GM19035 (cell line): ENCODE results near the gene TPD52L2.
A peak's percentile ranks its signal among the peaks of the same experiment; 100 is the strongest.
"Not testable (repeated sequence)": the region's sequence is repeated elsewhere in the genome, so short reads cannot be mapped to it uniquely, and the experiment has no call there.

Experiments used
- ATAC-seq: cut with Tn5 transposase; IDR thresholded peaks from one replicate; pipeline ENCODE4 v1.9.1; 2021; ENCODE audit not compliant: unreplicated experiment

Gene TPD52L2

DNA sequence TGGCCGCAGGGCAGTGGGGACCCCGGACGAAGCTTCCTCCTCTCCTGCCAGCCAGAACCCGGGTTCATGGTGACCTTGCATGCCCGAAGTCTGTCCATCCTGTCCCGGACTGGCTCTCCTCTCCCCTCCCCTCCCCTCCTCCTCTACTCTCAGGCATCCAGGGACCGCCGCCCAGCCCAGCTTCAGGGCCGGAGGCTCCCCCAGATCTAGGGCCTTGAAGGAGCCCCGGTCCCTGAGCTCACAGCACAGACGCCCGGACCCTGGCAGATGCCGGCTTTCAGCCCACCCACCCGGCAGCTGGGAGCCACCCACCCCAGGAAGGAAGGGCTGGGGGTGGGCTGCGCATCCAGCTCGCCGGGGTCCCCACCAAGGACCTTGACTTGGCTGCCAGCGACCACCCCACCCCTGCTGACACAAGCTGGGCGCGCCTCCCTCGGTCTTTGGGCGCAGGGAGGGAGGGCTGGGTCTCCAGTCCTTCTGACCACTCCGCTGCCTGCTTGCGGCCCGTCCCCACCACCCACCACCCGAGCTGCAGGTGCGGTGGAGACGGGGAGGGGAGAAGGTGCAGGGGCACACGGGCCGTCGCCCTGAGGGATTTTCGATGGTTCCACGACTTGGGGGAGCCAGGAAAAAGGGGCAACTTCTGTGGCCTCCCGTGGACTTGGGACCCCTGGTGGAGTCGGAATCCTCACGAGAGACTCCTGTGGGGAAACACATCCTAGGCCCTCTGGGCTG, 9.5 kb upstream of the TPD52L2 start:
- ATAC-seq: no peak

DNA sequence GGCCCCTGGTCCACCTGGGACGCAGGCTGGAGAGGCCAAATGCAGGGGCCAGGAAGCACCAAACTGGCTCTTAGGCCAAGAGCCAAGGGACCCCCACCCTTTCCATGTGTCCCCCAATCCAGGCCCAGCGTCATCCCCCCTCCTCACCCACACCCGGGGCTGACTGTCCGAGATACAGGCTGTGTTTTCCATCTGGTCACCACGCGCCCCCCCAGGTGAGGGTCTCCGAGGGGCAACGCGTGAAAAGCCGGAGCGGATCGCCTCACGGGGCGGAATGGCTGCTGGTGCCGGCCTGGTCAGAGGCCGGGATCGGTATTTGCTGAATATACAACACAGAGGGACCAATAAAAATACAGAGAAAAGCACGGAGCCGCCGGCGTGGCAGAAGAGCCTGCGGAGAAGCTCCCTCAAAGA, 9.0 kb upstream of the TPD52L2 start:
- ATAC-seq: no peak

DNA sequence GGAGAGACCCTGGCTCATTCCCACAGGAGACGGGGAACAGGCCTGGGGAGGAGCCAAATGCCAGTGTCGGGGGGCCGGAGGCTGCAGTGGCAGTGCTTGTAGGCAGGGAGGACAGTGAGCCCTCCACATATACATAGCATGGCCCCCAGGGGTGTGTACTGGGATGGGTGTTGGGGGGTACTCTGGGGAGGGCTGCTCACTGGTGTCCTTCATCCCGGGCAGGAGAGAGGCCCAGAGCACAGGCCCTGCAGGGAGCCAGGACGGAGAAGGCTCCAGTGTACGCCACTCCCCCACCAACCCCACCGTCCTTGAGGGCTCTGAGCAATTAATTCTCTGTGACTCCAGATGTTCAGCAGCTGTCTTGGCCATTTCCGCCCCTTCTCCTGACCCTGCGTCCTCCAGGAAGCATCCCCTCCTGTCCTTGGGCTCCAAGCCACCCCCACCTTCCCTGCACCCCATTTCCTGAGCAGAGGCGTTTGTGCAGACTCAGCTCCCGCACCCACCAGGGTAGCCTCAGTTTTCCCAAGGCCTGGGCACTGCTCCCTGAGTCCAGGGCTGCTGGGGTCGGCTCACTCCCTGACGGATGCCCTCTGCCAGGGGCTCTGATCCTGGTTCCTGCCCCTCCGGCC, 7.2 kb upstream of the TPD52L2 start:
- ATAC-seq: no peak

DNA sequence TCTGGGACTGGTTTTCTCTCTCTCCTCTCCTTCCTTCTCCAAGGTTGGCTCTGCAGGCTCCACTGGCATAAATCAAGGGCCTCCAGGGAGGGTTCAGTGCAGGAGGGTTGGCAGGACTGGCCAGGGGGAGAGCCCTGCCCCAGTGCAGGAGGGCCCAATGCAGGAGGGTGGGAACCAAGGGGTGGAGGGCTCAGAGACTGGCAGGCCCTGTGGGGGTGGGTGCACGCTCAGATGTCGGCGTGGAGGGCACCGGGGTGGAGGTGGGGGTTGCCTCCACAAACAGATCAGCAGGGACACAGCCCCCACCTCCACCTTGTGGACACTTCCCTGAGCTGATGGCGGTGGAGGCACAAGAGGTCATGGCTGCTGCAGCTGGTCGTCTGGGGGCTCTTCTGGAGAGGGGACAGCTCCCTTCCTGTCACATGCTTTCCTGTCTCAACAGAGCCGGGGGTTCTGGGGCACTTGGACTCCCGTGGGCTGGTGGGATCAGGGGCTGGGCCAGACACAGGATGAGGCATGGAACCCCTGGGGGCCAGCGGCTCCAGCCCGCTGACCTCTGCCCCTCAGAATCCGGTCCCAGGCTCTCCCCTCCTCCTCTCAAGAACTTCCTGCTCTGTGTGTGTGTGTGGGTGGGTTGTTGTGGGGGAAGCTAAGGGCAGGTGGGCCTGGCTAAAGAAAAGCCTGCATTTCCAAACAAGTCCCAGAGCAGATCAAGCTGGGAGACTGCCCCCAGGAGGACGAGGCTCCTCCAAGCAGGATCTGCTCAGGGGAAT, 6.5 kb upstream of the TPD52L2 start:
- no peak for ATAC-seq

- ATAC-seq: no peak
Measured at GRCh38 chr20:63859166-63859699, 5.8 kb upstream of the TPD52L2 start.

GRCh38 chr20:63860325-63861051, 4.6 kb upstream of the TPD52L2 start:
- no peak for ATAC-seq

DNA sequence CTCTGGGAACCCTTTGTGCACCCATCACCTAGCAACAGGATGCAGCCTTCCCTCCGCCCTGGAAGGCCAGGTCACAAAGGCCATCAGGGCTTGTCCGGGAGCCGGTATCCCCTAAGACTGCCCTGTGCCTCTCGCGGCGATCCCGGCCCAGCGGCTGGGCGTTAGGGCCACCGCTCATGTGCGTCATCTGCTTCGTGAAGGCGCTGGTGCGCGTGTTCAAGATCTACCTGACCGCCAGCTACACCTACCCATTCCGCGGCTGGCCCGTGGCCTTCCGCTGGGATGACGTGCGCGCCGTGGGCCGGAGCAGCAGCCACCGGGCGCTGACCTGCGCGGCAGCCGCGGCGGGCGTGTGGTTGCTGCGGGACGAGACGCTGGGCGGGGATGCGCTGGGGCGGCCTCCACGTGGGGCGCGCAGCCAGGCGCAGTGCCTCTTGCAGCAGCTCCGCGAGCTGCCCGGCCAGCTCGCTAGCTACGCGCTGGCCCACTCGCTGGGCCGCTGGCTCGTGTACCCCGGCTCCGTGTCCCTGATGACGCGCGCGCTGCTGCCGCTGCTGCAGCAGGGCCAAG, 3.6 kb upstream of the TPD52L2 start, which contains the start of gene ABHD16B:
TSS of gene ABHD16B (plus strand) at position 134 of the 570 bp plus-strand sequence. CDS start at position 177, 43 bp downstream.
- no peak for ATAC-seq

- no peak for ATAC-seq
Measured at GRCh38 chr20:63861981-63862901, 2.8 kb upstream of the TPD52L2 start.

DNA sequence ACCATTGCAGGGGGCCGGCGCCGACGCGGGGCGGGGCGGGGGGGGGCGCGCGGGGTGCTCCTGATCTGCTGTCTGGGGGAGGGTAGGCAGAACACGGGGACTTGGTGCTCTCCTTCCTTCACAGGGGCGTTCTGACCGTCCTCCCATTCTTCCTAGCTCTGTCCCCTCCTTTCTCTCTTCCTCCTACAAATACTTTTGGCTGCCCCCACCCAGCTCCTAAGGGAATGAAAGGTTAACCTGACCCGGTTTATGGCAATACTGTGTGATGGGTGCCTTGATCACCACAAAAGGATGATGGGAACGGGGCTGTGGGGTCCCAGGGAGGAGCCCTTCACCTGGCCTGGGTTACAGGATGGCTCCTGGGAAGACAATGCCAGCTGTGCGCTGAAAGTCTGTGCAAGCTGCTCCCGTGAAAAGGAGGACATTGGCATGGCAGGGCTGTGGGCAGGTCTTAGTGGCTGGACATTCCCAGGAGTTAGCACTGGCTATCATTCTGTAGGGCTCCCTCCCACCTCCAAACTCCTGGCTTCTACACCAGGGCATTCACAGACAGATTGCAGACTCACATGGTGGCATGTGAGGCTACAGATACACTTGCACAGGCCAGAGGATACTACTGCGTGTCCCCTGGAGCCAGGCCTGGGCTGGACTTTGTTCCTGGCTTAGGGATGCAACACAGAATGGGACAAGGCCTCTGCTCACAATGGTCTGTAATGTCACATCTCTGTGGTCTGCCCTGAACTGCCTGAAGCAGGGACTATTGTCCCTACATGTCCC, 1.9 kb upstream of the TPD52L2 start:
- ATAC-seq: no peak

- peak; percentile 58 for ATAC-seq
Measured at GRCh38 chr20:63863798-63864544, 1.1 kb upstream of the TPD52L2 start.

- ATAC-seq: peak; percentile 3
Measured at GRCh38 chr20:63864545-63864977, 509 bp upstream of the TPD52L2 start.

DNA sequence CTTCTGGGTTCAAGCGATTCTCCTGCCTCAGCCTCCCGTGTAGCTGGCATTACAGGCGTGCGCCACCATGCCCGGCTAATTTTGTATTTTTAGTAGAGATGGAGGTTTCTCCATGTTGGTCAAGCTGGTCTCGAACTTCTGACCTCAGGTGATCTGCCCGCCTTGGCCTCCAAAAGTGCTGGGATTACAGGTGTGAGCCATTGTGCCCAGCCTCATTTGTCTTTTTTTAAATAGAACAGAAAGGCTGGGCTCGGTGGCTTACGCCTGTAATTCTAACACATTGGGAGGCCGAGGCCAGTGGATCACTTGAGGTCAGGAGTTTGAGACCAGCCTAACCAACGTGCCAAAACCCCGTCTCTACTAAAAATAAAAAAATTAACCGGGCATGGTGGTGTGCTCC, 2.0 kb downstream of the TPD52L2 start:
- not testable (repeated sequence) for ATAC-seq

- ATAC-seq: no peak
Measured at GRCh38 chr20:63868264-63868663, 3.2 kb downstream of the TPD52L2 start.

GRCh38 chr20:63873477-63873971, 8.5 kb downstream of the TPD52L2 start:
- ATAC-seq: no peak

- not testable (repeated sequence) for ATAC-seq
Measured at GRCh38 chr20:63874241-63874640, 9.2 kb downstream of the TPD52L2 start.

DNA sequence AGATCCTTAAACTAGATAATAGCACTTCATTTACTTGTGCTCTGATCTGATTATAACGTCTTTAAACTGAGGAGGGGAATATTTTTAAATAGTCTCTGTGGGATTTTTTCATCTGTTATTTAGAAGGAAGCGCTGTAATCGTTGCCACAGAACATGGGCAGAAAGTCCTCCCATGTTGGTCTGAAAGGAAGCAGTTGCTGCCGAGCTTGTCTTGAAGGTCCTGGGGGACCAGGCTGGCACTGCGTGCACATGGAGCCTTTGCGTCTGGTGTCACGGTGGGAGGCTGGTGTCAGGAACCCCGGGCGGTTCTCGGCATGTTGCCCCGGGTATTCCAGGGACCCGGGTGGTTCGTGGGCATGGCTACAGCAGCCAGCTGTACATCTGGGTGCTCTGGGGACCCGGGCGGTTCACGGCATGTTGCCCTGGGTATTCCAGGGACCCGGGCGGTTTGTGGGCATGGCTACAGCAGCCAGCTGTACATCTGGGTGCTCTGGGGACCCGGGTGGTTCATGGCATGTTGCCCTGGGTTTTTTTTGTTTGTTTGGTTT, 11.5 kb downstream of the TPD52L2 start:
- ATAC-seq: no peak

GRCh38 chr20:63877755-63878470, 12.8 kb downstream of the TPD52L2 start:
- no peak for ATAC-seq
